GM12878 (cell line): ENCODE results near the gene CDC42SE2.

Experiments
- CHD2 ChIP-seq: IDR thresholded peaks from 2 replicates; pipeline ENCODE4 v1.6.1; 2011; ENCODE audit warnings: low read depth, low read length, improper control_type of control experiment, borderline replicate concordance
- MEF2A ChIP-seq: IDR thresholded peaks from 2 replicates; pipeline ENCODE4 v1.6.1; 2011; ENCODE audit warnings: low read depth, mild to moderate bottlenecking, low read length, moderate library complexity; ENCODE audit not compliant: insufficient read depth
- YY1 ChIP-seq: IDR thresholded peaks from 2 replicates; pipeline ENCODE4 v1.6.1; 2011; ENCODE audit warnings: low read depth, mild to moderate bottlenecking, low read length
- ZNF274 ChIP-seq: IDR thresholded peaks from one replicate; pipeline ENCODE4 v1.8.0; 2011; ENCODE audit not compliant: insufficient read length, insufficient read depth
- TF ChIP-seq, protein P1 (sequence below), 3 experiments: IDR thresholded peaks in 2 of 3; conservative IDR thresholded peaks in 1 of 3; 2 replicates each; pipeline ENCODE4 v1.5.1; 2011; ENCODE audit warnings: low read depth in 3 of 3, low read length in 3 of 3, mild to moderate bottlenecking in 3 of 3, control low read depth in 2 of 3, moderate library complexity in 2 of 3, inconsistent platforms in 1 of 3, mixed read lengths in 1 of 3; ENCODE audit not compliant: control insufficient read depth in 2 of 3, insufficient read depth in 1 of 3; ENCODE audit errors: extremely low read depth in 1 of 3
- TF ChIP-seq, protein P2 (sequence below): IDR thresholded peaks from 2 replicates; pipeline ENCODE4 v1.6.1; 2012; ENCODE audit warnings: low read depth, low read length, improper control_type of control experiment

DNA sequence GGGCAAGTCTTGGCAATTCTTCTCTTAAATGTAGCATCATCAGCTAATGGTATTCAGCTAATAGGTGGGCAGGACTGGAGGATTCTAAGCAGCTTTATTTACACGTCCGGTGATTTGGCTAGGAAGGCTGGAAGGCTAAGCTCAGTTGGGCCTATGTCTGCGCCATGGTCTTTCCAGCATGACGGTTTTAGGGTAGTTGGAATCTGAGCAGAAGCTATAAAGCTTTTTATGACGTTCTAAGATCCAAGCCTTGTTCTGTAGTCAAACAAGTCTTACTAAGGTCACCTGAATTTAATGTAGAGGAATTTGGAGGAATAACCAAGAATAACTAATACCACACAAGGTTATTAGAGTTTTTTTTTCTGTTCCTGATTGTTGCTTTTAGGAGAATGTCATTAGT lies 66.2 kb downstream of the CDC42SE2 start:
- TF ChIP-seq MEF2A (no peak), YY1 (no peak), ZNF274 (no peak), CHD2 (no peak)
- TF ChIP-seq, protein P1, sequence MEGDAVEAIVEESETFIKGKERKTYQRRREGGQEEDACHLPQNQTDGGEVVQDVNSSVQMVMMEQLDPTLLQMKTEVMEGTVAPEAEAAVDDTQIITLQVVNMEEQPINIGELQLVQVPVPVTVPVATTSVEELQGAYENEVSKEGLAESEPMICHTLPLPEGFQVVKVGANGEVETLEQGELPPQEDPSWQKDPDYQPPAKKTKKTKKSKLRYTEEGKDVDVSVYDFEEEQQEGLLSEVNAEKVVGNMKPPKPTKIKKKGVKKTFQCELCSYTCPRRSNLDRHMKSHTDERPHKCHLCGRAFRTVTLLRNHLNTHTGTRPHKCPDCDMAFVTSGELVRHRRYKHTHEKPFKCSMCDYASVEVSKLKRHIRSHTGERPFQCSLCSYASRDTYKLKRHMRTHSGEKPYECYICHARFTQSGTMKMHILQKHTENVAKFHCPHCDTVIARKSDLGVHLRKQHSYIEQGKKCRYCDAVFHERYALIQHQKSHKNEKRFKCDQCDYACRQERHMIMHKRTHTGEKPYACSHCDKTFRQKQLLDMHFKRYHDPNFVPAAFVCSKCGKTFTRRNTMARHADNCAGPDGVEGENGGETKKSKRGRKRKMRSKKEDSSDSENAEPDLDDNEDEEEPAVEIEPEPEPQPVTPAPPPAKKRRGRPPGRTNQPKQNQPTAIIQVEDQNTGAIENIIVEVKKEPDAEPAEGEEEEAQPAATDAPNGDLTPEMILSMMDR (IDR thresholded peaks at IDR 0.05 in 2 of 3, conservative IDR thresholded peaks at IDR 0.05 in 1 of 3; ENCODE audit: control insufficient read depth in 2 of 3, extremely low read depth in 1 of 3, insufficient read depth in 1 of 3, low read depth in 3 of 3, low read length in 3 of 3): no peak
- TF ChIP-seq, protein P2, sequence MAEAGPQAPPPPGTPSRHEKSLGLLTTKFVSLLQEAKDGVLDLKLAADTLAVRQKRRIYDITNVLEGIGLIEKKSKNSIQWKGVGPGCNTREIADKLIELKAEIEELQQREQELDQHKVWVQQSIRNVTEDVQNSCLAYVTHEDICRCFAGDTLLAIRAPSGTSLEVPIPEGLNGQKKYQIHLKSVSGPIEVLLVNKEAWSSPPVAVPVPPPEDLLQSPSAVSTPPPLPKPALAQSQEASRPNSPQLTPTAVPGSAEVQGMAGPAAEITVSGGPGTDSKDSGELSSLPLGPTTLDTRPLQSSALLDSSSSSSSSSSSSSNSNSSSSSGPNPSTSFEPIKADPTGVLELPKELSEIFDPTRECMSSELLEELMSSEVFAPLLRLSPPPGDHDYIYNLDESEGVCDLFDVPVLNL: no peak
